Parathyroid adenoma (tissue), 2 donors: ENCODE measurements around the gene EXOSC6.
"Not testable (repeated sequence)": the region's sequence is repeated elsewhere in the genome, so short reads cannot be mapped to it uniquely, and the experiment has no call there.

Experiments
- H2AFZ ChIP-seq: fragments of 300-600 bp; sonication (generic); one replicate; pipeline ENCODE4 v1.7.0; 2017; ENCODE audit warnings: antibody characterized with exemption, mild to moderate bottlenecking
- H3K27ac ChIP-seq: fragments of 300-600 bp; sonication (generic); one replicate; pipeline ENCODE4 v1.7.0; 2017
- H3K27me3 ChIP-seq: fragments of 300-600 bp; sonication (generic); one replicate; pipeline ENCODE4 v1.7.0; 2017; ENCODE audit warnings: low read length; ENCODE audit not compliant: control insufficient read depth, insufficient read depth
- H3K36me3 ChIP-seq: fragments of 300-600 bp; sonication (generic); one replicate; pipeline ENCODE4 v1.7.0; 2017; ENCODE audit warnings: low read length; ENCODE audit not compliant: control insufficient read depth, insufficient read depth
- H3K4me1 ChIP-seq: fragments of 300-600 bp; sonication (generic); one replicate; pipeline ENCODE4 v1.7.0; 2017; ENCODE audit warnings: control low read depth
- H3K4me2 ChIP-seq: fragments of 300-600 bp; sonication (generic); one replicate; pipeline ENCODE4 v1.7.0; 2017; ENCODE audit warnings: low read length
- H3K4me3 ChIP-seq: fragments of 300-600 bp; sonication (generic); one replicate; pipeline ENCODE4 v1.7.0; 2017; ENCODE audit warnings: low read depth, low read length
- H3K79me2 ChIP-seq: fragments of 300-600 bp; sonication (generic); one replicate; pipeline ENCODE4 v1.7.0; 2017; ENCODE audit warnings: control low read depth
- H3K9ac ChIP-seq: fragments of 300-600 bp; sonication (generic); one replicate; pipeline ENCODE4 v1.7.0; 2017; ENCODE audit warnings: mild to moderate bottlenecking
- H3K9me3 ChIP-seq: fragments of 300-600 bp; sonication (generic); one replicate; pipeline ENCODE4 v1.7.0; 2017; ENCODE audit warnings: low read length; ENCODE audit not compliant: control insufficient read depth
- TF ChIP-seq, protein P1 (sequence below): fragments of 300-600 bp; sonication (generic); IDR thresholded peaks from one replicate; pipeline ENCODE4 v1.7.0; 2017; ENCODE audit warnings: antibody characterized with exemption, mild to moderate bottlenecking
- donor health status: primary hyperparathyroidism.

EXOSC6 gene

DNA sequence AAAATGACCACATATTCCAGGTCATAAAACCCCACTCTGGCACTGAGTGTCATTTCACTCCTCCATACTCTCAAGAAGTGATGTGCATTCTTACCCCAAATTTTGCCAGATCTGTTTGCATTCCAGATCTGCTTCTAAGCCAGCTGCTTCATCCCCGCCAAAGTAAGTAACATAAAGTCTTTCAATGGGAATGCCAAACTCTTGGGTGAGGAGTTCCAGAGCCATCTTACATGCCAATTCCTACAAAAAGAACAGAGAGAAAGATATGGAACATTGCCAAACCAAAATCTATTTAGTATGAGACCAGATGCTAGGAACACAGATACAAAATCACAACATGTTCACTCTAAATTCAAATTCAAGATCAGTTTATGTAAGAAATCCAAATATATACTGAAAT lies 24.7 kb upstream of the EXOSC6 start:
- no peaks in the 10 kb centered on the region for H3K9me3 ChIP-seq
- no peaks in the 10 kb centered on the region for H3K36me3 ChIP-seq

DNA sequence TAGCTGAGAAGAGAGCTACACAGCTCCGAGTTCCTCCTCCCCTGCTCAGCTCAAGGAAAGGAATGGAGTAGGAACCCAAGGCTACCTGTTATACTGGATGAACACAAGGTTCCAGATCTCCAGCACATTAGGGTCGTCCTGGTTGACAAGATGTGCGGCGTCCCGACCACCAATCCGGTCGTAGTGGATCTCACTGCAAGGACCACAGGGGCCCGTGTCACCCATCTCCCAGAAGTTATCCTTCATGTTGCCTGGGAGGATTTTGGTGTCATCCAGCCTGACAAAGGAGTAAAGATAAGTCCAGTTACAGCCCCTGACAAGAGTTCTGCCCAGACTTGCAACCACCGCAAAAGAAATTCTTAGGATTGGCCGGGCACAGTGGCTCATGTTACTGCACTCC lies 20.0 kb upstream of the EXOSC6 start:
- Histone ChIP-seq H3K9me3 (no peaks in the 10 kb centered on the region), H3K36me3 (no peaks in the 10 kb centered on the region), H3K9ac (no peak overlapping the region), H2AFZ (no peak overlapping the region), H3K4me3 (no peak overlapping the region), H3K4me2 (no peak overlapping the region), H3K4me1 (no peaks in the 10 kb centered on the region), H3K27ac (no peak overlapping the region), H3K79me2 (peaks cover 15% of the 10 kb centered on the region), H3K27me3 (no peaks in the 10 kb centered on the region)
- TF ChIP-seq, protein P1, sequence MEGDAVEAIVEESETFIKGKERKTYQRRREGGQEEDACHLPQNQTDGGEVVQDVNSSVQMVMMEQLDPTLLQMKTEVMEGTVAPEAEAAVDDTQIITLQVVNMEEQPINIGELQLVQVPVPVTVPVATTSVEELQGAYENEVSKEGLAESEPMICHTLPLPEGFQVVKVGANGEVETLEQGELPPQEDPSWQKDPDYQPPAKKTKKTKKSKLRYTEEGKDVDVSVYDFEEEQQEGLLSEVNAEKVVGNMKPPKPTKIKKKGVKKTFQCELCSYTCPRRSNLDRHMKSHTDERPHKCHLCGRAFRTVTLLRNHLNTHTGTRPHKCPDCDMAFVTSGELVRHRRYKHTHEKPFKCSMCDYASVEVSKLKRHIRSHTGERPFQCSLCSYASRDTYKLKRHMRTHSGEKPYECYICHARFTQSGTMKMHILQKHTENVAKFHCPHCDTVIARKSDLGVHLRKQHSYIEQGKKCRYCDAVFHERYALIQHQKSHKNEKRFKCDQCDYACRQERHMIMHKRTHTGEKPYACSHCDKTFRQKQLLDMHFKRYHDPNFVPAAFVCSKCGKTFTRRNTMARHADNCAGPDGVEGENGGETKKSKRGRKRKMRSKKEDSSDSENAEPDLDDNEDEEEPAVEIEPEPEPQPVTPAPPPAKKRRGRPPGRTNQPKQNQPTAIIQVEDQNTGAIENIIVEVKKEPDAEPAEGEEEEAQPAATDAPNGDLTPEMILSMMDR, result no peak

More for the DNA sequence above, 24.7 kb upstream of the EXOSC6 start:
- TF ChIP-seq, protein P1, result no peak
- no peak overlapping the region for H3K4me2 ChIP-seq
- H2AFZ ChIP-seq, result no peak overlapping the region
- H3K27ac ChIP-seq, result no peak overlapping the region
- no peaks in the 10 kb centered on the region for H3K27me3 ChIP-seq
- H3K79me2 ChIP-seq, result peaks cover 34% of the 10 kb centered on the region
- no peak overlapping the region for H3K4me3 ChIP-seq
- H3K9ac ChIP-seq, result no peak overlapping the region
- no peaks in the 10 kb centered on the region for H3K4me1 ChIP-seq

DNA sequence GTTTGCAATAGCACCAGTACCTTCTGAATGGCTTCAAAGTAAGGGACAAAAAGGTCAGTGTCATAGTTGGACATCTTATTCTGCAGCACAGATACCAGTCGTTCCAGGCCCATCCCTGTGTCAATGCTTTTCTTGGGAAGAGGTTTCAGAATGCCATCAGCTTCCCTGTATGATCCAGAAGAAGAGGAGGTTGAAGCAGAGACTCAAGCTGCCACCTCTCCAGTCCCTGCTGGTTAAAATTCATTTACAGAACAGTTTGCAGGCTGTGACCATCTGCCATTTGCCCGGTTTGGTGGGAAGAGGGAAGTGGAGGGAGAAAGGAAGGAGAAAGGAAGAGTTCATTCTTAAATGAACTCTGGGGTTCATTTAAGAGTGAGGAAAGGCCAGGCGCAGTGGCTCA lies 18.4 kb upstream of the EXOSC6 start:
- no peak overlapping the region for H3K4me3 ChIP-seq
- H3K9me3 ChIP-seq, result no peaks in the 10 kb centered on the region
- H3K27ac ChIP-seq, result no peak overlapping the region
- H3K27me3 ChIP-seq, result no peaks in the 10 kb centered on the region
- H3K4me1 ChIP-seq, result no peaks in the 10 kb centered on the region
- TF ChIP-seq, protein P1, result no peak
- H3K36me3 ChIP-seq, result no peaks in the 10 kb centered on the region
- no peak overlapping the region for H2AFZ ChIP-seq
- no peak overlapping the region for H3K9ac ChIP-seq
- H3K4me2 ChIP-seq, result no peak overlapping the region
- H3K79me2 ChIP-seq, result peaks cover 15% of the 10 kb centered on the region

DNA sequence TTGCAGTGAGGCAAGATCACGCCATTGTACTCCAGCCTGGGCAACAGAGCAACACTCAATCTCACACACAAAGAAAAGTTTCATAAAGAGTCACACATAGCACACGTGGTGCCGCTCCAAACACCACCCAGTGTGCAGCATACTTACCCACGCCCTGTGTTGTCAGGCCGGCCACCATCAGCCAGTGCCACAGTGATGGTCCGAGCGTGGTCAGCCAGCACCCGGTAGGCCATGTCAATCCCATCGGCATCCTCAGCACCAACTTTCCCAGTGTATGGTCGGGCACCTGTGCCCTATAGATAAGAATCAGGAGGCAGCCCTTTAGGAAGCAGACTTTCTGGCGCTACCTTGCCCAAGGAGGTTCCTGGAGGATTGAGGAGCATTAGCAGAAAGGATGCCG lies 17.7 kb upstream of the EXOSC6 start:
- Histone ChIP-seq H3K79me2 (peaks cover 13% of the 10 kb centered on the region), H3K4me3 (no peak overlapping the region)

DNA sequence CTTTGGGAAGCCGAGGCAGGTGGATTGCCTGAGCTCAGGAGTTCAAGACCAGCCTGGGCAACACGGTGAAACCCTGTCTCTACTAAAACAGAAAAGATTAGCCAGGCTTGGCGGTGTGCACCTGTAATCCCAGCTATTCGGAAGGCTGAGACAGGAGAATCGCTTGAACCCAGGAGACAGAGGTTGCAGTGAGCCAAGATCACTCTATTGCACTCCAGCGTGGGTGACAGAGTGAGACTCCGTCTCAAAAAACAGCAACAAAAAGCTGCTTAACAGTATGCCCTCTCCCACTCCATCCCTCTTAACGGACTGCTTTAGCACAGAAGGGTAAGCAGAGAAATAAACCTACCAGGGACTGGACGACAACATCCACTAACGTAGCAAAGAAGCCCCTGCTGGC lies 16.2 kb upstream of the EXOSC6 start:
- H3K9ac ChIP-seq, H3K4me3 ChIP-seq, H3K27ac ChIP-seq, H3K27me3 ChIP-seq, H3K4me2 ChIP-seq, H3K79me2 ChIP-seq, H3K36me3 ChIP-seq, H3K4me1 ChIP-seq, H2AFZ ChIP-seq, H3K9me3 ChIP-seq: not testable (repeated sequence)

More for the DNA sequence above, 17.7 kb upstream of the EXOSC6 start:
- Histone ChIP-seq H2AFZ (no peak overlapping the region), H3K27ac (no peak overlapping the region), H3K27me3 (no peaks in the 10 kb centered on the region), H3K4me2 (no peak overlapping the region), H3K36me3 (no peaks in the 10 kb centered on the region), H3K4me1 (no peaks in the 10 kb centered on the region), H3K9ac (no peak overlapping the region), H3K9me3 (no peaks in the 10 kb centered on the region)
- TF ChIP-seq, protein P1, result no peak
